ENCODE results near the gene CELF4.

DNA sequence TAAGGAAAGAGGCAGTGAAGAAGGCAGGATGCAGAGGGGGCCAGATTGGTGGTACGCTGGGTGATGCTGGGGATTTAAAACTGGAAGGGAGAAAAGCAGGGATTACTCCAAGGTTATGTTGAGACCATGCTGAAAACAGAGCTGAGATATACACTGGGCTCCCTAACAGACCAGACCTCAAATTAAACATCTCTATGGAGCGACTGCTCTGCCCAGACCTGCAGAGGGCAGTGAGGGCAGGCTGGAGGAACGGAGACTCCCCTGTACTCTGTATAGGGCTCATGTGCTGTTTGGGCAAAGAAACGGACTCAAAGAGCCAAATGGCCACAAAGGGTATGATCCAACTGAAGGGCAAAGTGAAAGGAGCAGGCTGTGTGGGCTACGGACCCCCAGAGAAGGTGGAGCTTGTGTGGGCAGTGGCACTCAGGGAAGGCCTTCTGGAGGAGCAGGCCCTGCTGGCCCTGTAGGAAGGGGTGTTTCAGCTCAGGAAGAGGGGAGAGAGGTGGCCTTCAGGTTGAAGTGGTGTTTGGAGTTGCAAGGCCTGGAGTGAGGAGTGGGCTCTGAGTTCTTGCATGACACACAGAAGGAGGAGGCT lies 4.8 kb upstream of the CELF4 start:
- no peak for TF ChIP-seq EZH2phosphoT487 (IDR thresholded peaks at IDR 0.05; ENCODE audit: insufficient read depth, low read depth)
- TF ChIP-seq EZH2 (IDR thresholded peaks at IDR 0.05; ENCODE audit: insufficient read depth, poor library complexity, severe bottlenecking) = no peak

Measured in GM23248 (cell line).